ENCODE data around the gene MAP7.
"Not testable (repeated sequence)": the region's sequence is repeated elsewhere in the genome, so short reads cannot be mapped to it uniquely, and the experiment has no call there.

Gene MAP7

DNA sequence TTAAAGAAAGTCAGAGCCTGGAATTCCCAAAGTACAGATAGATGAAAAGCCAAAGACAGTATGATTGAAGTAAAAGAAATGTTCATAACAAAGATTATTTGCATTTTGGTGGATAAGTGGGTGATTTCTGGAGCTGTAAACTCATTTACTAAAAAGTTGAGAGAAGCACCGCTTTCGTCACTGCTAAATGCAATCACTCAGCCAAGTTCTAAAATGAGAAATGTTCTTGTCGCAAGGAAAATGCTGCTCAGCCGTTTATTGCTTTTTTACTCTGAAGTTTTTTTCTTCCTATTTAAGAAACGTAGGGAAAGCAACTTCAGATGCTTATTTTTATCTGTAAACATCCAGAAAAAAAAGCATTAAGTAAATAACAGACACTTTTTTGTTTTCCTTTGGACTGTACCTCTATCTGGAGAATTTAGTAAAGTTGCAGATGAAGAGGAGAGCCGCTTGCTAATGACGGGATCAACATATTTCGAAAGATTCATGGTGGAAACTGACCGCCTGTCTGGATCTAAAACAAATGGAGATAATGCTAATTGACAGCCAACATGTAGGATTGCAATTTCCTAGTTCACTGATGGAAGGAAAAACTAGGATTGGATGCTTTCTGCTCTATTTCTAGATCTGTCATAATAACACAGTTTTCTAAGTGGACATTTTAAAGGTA is 166.8 kb downstream of the MAP7 start:
- DNase-seq (ENCODE audit: low spot score), result no peak

DNA sequence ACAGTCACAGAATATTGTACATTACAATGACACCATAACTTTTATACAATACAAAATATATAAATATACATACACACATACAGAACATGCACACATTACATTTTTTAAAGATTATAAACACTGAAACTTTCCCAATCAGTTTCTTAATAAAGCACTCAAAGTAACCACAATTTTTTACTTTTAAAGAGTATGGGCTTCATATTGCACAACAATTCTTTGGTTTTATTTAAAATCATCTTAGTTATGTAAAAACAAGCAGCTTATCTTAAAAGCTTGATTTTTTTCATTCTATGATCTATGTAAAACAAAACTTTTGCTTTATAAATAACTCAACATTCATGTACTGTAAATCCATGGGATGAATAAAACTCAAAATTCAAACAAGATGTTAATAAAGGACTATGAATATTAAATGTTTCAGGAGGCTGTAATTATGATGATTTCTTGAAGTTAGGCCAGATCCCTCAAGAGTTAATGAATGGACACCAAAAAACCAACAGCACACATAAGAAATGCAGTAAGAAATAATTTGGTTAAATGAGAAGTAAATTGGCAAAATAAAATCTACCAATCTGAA is 167.5 kb downstream of the MAP7 start:
- DNase-seq (ENCODE audit: low spot score), result no peak

DNA sequence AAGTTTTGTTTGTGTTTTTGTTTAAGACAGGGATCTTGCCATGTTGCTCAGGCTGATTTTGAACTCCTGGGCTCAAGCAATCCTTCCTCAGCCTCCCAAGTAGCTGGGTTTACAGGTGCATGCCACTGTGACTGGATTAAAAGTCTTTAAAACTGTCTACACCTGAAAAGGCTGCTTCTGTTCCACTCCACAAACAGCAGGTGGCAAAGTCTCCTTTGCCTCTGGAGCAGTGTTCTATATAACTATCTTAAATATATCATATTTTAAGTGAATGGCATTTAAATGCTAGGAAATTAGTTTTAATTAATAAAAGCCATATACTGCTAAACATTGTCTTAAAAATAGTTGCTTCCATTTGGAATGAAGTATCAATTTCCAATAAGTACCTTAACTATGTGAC is 171.3 kb downstream of the MAP7 start:
- no peak for DNase-seq (ENCODE audit: low spot score)

DNA sequence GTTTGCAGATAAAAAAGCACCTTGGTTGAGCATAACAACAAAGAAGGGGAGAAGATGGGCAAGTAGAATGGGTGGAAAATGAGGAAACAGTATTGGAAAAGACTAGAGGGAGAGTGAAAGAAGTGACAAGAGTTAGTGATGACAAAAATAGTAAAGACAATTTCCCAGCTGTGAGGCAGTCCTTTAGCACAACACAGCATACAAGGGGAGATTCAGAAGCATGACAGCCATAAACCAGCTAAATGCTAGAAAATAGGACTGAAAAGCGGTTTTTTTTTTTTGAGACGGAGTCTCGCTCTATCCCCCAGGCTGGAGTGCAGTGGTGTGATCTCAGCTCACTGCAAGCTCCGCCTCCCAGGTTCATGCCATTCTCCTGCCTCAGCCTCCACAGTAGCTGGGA is 174.4 kb downstream of the MAP7 start:
- not testable (repeated sequence) for DNase-seq (ENCODE audit: low spot score)

GRCh38 chr6:136371959-136372358 is 178.3 kb downstream of the MAP7 start:
- DNase-seq (ENCODE audit: low spot score), result no peak

- DNase-seq (ENCODE audit: low spot score), result no peak
Measured at GRCh38 chr6:136370988-136371728, 179.1 kb downstream of the MAP7 start.

- no peak for DNase-seq (ENCODE audit: low spot score)
Measured at GRCh38 chr6:136365776-136366354, 184.4 kb downstream of the MAP7 start.

GRCh38 chr6:136362421-136363356 is 187.5 kb downstream of the MAP7 start:
- no peak for DNase-seq (ENCODE audit: low spot score)

- no peak for DNase-seq (ENCODE audit: low spot score)
Measured at GRCh38 chr6:136361787-136362186, 188.4 kb downstream of the MAP7 start.

GRCh38 chr6:136360783-136361182 is 189.4 kb downstream of the MAP7 start:
- DNase-seq (ENCODE audit: low spot score), result no peak

- no peak for DNase-seq (ENCODE audit: low spot score)
Measured at GRCh38 chr6:136359851-136360250, 190.4 kb downstream of the MAP7 start.

- DNase-seq (ENCODE audit: low spot score), result no peak
Measured at GRCh38 chr6:136351518-136352110, 198.6 kb downstream of the MAP7 start.

- no peak for DNase-seq (ENCODE audit: low spot score)
Measured at GRCh38 chr6:136350914-136351313, 199.3 kb downstream of the MAP7 start.

GRCh38 chr6:136347847-136348246 is 202.4 kb downstream of the MAP7 start:
- no peak for DNase-seq (ENCODE audit: low spot score)

GRCh38 chr6:136345145-136345544 is 205.1 kb downstream of the MAP7 start:
- no peak for DNase-seq (ENCODE audit: low spot score)

DNA sequence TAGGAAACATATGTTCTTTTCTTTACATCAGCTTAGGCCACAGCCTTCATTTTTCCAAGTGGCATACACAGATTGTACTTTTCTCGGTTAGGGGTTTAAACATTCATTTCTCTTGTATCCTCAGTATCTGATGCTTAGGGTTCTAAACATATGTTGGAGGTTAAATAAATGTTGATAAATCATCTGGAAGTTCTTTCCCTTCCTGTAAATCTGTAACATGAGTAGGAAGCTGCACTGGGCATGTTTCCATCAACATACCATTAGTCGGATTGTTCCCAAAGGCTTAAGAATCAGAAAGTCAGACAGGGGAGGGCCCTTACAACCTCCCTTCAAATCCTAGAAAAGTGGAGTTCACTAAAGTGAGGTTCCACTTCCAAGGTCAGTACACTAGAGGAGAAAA is 205.8 kb downstream of the MAP7 start:
- no peak for DNase-seq (ENCODE audit: low spot score)

GRCh38 chr6:136343700-136344099 is 206.5 kb downstream of the MAP7 start:
- no peak for DNase-seq (ENCODE audit: low spot score)

DNA sequence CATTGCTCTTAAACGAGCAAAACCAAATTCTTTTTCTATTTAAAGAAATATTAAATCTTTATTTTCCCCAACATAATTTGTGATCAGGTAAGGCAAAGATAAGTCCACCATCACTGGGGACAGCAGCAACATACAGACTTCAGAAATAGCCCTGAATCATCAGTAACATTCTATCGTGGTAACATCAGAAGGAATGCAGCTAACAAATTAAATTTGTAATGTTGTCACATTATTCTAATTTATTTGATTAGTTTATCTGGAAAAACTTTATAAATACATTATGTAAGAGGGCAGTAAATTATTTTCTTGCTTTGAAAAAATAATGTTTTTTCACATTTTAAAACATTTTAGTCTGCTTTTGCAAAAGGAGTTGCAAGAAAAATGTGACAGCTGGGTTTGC is 206.9 kb downstream of the MAP7 start:
- no peak for DNase-seq (ENCODE audit: low spot score)

GRCh38 chr6:136341967-136342366 is 208.3 kb downstream of the MAP7 start:
- no peak for DNase-seq (ENCODE audit: low spot score)

DNA sequence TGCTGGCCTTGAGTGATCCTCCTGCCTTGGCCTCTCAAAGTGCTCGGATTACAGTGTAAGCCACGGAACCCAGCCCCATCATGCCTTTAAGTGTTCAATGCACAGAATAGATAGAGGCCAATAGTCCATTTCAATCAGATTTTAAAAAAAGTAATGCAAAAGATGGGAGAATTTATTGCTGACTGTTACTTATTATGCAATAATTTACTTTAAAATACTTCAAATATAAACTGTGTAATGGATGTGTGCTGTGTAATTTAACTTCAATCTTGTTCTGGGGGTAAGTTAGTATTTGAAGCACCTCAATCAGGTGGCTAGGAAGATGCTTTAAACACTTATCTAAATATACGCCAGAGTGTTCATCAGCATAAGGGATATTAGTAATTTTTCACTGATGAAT is 208.9 kb downstream of the MAP7 start:
- DNase-seq (ENCODE audit: low spot score), result no peak

- no peak for DNase-seq (ENCODE audit: low spot score)
Measured at GRCh38 chr6:136338486-136338885, 211.7 kb downstream of the MAP7 start.

DNA sequence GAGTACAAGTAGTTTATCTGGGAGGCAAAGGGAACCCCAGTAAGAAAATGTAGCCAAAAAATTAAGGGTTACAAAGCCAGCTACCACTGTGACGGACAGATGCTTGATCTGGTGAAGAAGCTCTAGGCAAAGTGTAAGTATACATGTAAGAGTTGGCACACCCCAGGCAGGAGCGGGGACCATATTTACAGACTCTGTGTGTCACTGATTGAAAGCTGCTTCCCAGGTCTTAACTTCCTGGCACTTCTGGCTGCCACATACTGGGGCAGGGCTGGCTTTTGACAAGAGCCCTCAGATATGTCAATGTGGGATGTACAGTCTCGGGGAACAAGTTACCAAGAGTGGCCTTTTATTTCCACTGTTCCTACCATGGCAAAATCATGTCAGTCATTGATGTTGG is 212.6 kb downstream of the MAP7 start:
- DNase-seq (ENCODE audit: low spot score), result no peak
